COLO829 (cell line): Measurements from ENCODE around the gene USP7.

ENCODE experiments used
- DNase-seq: peaks from one replicate; pipeline ENCODE4 v3.0.0; 2012; ENCODE audit warnings: low spot score

Gene USP7

GRCh38 chr16:8861563-8862308 lies 102.0 kb downstream of the USP7 start:
- DNase-seq: no peak

DNA sequence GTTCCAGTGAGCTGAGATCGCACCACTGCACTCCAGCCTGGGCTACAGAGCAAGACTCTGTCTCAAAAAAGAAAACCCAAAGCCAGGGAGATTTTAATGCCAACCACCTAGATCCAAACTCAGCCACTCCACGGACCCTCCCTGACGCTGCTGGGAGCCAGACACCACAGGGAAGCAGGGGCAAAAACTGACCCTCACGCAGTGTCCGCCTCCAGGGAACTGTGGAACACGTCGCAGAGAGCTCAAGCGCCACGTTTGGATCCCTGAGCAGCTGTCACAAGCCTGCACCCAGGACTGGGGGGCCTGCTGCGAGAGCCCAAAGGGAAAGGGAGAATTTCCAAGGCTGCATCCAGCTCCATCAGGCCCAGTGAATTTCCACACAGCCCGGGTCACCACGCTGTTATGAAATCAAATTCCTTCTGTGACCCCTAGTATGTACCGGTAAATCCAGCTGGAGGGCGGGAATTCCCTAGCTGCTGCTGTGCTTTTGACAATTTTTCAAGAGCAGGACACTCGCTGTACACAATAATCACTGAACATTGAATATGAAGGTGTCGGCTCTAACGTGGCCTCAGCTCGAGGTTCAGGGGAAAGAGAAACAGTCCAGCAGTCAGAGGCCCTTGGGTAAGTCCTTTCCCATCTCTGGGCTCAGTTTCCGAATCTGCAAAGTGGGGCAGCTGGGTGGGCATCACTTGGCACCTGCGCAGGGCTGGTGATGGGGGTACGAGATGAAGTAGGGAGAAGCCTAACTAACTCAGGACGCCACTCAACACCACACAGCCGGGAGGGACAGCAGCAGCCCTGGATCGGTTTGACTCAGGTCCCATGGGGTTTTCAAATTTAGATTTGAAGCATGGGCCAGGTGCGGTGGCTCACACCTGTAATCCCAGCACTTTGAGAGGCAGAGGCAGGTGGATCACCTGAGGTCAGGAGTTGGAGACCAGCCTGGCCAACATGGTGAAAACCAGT lies 103.5 kb downstream of the USP7 start:
- no peak for DNase-seq

DNA sequence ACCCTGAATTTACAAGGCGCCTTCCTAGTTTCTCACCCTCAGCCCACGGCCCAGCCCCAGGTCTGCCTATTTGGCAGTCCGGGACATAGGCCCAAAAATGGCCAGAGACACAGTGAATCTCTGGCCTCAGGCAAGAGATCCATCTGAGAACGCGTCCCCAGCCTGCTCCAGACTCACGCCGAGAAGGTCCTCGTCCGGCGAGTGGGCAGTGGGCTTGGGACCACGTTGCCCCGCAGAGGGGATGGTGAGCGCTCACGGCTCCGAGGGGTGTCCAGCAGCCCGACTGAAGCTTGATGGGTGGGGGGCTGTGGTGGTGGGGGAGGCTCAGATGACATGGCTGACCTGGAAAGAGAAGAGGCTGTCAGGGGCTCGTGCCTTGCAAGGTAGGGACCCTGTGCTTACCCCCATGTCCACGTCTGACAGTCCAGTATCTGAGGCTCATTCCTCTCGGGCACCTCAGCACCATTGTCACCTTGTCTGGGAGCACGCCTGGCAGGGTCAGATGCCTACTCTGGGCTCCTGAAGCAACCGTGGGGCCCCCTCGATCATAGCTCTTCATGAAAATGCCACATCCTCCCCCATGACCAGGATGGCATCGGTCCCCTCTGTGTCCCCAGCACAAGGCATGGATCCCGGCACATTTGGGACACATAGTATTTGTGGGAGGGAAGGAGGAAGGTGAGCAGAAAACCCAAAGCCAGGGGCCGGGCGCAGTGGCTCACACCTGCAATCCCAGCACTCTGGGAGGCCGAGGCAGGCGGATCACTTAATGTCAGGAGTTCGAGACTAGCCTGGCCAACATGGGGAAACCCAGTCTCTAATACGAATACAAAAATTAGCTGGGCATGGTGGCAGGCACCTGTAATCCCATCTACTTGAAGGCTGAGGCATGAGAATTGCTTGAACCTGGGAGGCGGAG lies 104.5 kb downstream of the USP7 start:
- DNase-seq: no peak

GRCh38 chr16:8855972-8856371 lies 107.7 kb downstream of the USP7 start:
- no peak for DNase-seq

DNA sequence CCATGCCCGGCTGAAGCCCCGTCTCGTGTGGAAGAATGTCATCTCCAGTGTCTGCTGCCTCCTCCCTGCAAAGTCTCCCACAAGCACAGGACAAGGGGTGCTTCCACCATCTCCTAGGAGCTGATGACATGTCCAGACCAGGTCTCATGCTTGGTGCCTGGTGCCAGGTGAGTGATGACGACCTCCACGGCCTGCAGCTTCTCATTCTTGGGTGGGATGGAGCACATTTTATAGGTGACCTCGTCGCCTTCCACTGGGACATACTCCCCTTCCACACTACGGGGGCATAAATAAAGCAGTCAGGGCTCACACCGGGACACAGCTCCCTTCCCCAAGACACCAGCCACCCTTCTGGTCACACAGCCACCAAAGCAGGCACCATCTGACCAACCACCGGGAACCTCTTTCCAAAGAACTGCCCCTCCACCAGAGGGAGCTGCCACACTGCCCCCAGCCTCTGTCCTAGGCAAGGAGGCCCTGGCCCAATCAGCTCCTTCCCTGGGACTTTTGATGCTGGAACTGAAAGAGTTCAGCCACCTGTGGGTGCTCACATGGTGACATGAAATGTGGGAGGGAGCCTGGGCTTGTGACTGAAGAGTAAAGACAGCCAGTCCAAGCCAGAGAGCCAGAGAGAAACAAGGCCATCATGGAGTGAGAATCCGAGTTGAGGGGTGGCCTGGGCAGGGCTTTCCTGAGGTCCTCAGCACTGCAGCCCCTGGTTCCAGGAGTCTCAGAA lies 108.5 kb downstream of the USP7 start:
- DNase-seq: no peak

DNA sequence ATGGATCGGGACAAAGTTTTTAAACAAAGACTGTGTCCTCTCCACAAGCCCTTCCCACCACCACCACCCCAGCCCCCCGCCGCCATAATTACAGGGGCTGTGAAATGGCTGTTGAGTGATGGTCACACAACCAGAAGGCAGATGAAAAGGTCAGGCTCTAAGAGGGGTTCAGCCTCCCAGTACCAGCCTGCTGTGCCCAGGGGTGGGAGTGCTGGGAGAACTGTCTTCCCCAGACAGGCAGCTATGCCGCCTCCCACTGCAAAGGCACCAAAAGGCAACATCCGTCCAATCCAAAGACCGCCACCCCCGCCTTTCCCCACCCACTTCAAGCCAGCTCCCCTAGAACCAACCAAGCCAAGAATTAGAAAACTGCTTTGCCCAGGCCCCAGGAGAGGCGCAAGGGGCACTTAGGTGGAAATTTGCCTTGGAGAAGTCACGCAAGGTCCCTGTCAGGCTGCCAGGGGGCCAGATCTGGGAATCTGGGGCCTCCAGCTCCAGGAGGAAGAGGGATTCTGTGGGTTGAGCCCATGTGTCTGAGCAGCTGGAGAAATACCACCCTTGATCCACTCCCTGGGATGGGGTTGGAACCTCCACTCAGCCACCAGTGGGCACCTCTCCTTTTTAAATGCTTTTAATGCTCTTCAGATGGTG lies 109.3 kb downstream of the USP7 start:
- no peak for DNase-seq

DNA sequence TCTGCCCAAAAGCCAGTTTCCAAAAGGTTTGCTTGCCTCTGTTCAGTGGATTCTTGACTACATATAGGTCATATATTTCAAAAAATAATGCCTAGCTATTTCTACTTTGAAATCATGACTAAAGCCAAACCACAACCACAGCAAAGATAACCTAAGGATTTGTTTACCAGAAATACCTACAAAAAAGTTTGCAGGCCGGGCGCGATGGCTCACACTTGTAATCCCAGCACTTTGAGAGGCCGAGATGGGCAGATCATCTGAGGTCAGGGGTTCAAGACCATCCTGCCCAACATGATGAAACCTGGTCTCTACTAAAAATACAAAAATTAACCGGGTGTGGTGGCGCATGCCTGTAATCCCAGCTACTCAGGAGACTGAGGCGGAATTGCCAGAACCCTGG lies 110.1 kb downstream of the USP7 start:
- no peak for DNase-seq

DNA sequence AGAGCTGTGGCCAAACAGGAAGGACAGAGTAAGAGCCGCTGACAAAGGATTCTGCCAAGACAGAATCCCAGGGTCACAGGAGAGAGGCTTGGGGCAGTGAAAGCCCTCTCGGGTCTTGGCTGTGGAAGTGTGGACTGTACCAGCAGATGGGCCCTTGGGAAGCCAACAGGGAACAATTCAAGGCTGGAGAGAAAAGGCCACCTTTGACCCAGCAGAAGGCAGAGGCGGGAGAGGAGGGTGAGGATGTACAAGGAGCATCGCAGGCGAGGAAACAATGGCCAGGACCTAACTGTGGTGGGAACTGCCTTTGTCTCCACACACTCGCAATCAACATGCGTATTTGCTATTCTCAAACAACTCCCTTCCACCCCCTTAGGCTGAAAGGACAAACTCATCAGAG lies 110.6 kb downstream of the USP7 start:
- DNase-seq: no peak

- DNase-seq: no peak
These were observed 111.2 kb downstream of the USP7 start for GRCh38 chr16:8852534-8852933.

GRCh38 chr16:8851761-8852403 lies 111.8 kb downstream of the USP7 start:
- no peak for DNase-seq

GRCh38 chr16:8850279-8850885 lies 113.3 kb downstream of the USP7 start:
- no peak for DNase-seq

DNA sequence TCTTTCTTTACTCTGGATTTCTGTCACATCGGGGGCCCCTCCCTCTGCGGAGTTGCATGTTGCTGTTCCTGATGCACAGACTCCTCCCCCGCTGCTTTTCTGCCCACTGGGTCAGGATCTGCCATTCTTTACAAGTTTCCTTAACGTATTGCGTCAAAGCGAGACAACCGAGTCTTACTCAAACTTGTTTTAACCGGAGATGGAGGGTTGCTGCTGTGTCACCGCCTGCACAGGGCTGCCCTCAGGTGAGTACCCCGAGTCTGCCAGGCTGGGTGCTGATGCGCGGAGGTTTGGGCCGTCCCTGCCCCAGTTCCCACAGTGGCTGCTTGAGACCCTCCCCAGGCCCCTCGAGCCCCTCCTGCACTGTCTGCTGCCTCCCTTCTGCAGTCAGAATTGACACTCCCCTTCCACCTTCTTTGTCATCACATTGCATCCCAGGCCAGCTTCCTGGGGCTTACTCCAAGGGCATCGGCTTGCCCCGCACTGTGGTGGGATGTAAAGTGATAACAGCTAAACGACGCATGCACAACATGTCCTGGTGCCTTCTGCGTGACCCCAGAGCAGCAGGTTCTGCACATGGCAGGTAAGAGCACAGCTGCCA lies 114.2 kb downstream of the USP7 start:
- DNase-seq: no peak

DNA sequence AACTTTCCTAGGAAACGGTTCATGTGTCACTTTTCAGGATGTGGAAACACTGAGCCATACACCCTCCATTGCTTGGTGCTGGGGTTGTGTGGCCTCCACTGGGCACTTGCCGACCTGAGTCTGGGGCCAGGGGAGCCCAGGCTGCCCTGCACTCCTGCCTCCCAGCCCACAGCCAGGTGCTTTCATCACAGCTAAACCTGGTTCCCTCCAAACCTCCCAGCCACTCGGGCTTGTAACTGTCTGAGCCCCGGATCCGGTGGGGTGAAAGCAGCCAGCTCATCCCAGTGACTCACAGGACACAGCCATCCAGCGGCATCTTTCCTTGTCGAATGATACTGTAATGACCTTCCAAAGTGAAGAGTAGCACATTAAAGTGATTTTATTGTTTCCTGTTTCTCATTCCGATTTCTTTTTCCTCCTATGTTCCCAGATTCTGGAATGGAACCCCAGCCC lies 114.7 kb downstream of the USP7 start:
- DNase-seq: no peak

DNA sequence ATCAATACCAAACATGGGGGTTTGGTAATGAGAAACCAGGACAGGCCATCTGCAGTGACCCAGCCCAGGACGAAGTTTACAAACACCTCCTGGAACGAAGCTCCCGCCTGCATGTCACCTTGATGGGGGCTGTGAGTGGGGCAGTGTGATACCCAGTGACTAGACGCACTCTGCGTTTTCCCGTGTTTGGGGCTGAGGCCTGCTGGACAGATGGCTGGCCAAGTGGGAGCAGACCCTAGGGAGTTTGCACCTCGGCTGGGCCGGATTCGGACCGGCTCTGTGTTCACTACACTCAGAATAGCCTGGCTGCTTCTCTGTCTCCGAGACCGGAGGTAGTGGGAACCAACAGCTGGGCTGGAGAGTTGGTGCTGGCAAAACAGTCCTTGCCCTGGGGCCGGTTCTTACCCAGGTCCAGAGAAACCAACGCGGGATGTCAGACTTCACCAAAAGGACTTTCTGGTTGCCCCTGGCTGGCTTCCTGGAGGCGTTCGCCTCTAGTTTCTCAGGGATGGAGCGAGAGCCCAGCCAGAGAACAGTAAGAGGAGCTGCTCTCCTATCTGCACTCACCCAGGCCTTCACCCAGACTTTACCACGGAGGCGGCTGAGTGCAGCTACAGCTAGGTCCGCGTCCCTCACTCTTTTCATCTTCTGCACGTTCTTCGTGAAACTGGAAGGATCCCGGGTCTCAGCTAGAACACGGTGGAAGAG lies 115.3 kb downstream of the USP7 start:
- no peak for DNase-seq

- DNase-seq: no peak
These were observed 116.1 kb downstream of the USP7 start for GRCh38 chr16:8847623-8848022.

- DNase-seq: no peak
These were observed 116.6 kb downstream of the USP7 start for GRCh38 chr16:8847145-8847544.

DNA sequence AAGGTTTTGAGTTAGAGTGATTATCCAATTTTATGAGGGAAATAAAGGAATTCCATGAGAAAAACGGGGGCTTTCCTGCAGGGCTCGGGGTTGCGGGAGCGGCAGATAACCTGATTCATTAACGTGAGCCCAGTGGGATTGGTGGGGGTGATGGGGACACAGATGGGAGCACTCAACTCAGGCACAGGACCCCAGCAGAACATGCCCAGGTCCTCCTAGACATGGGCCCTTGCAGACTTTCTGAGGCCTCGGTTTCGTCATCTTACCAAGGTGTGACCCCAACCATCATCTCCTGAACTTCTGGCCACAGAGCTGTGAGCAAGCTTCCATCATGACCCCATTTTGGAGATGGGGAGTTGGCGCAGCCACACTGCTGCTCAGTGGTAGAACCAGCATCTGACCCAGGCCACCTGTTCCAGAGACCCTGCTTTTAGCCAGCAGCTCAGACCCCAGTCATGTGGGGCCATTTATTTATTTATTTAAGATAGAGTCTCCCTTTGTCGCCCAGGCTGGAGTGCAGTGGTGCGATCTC lies 117.2 kb downstream of the USP7 start:
- DNase-seq: no peak

DNA sequence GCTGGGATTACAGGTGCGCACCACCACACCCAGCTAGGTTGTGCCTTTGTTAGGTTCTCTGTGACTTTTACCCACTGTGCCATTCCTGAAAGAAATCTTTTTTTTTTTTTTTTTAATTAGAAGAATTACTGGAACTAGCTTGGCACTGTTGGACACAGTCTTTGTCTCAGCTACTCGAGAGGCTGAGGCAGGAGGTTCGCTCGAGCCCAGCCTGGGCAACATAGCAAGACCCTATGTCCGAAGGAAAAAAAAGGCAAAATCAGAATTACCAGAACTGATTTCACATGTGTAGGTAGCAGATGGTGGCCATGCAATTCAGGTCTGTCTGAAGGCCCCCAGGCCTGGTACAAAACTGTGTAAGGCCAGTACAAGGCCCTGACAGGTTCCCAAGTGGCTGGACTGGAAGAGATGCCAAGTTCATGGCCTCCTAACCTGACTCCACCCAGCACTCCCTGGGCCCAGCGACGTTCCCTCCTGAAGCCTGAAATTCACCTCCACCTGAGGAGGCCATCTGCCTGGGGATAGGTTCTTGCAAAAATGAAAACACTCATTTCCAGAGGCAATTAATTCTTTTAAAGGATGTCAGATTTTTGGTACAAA lies 117.9 kb downstream of the USP7 start:
- no peak for DNase-seq
